Activated CD8-positive, alpha-beta memory T cell treated with anti-CD3 and anti-CD28 coated beads, Interleukin-2, amount 50 U/mL, for 1 hour (primary cell): ENCODE results near the gene NFE2L1.

Source experiments
- DNase-seq: peaks from one replicate; pipeline ENCODE4 v3.0.0-alpha.2; 2020; ENCODE audit errors: extremely low read depth

Gene NFE2L1

DNA sequence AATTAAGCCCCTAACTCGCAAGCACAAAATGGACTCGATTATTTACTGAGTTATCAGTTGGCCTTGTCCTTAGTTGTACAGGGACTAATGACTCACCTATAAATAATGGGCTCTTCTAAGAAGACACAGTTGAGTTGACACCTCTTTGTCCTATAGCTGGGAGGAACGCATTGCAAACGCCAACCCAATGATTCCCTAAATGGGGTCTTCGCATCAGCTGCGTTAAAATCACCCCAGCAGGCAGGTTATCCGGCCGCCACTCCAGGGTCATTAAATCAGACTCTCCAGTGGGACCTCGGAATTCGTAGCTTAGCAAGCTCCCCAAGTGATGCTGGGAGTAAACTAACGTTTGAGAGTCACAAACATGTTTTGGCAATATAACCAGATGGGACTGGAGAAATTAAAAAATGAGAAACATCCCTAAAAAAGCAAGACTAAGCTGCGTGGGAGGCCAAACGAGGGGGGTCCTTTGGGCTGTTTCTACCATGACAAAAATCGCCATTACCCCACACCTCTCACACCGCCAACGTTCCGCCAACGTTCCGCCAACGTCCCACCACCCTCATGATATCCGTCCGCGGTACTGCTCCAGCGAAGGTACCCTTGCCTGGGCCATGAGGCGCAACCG is 932 bp upstream of the NFE2L1 start:
- no peak for DNase-seq

GRCh38 chr17:48048384-48049126 is 396 bp downstream of the NFE2L1 start:
- DNase-seq = no peak

- DNase-seq = no peak
Measured at GRCh38 chr17:48051283-48051682, 3.1 kb downstream of the NFE2L1 start.

DNA sequence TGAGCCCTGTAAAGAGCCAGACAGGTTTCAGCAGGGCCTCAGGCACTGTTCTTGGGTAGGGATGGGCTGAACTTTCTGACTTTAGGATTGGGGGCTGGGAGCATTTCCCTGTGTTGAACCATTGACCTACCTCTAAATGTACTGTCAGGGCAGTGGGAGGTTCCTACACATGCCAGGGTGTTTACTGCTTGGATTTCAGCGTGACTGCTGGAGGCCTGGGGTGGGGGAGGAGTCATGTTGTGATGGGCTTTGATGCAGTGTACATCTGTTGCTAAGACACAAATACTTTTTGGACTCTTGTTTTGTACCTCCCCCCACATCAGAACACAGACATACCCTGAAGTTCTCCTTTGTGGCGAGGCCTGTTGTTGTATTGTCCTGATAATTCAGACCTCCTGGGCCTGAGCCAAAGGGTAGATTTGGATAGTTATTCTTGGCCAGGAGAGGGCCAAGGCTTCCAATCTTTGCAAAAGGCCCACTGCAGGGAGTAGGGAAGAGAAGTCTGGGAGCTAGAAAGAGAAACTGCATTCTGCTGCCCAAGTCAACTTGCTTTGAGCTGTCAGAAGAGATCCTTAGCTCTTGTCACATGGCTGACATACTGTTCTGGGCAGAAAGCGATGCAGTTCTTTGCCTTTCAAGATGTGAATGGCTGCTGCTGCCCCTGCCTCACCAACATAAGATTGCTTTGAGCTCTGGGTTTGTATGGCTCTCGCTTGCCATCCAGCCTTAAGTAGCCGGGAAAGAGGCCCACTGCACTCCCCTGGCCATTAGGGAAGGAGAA is 3.7 kb downstream of the NFE2L1 start:
- no peak for DNase-seq

GRCh38 chr17:48052956-48053757 is 5.0 kb downstream of the NFE2L1 start:
- DNase-seq = no peak

GRCh38 chr17:48053758-48054237 is 5.6 kb downstream of the NFE2L1 start:
- DNase-seq = no peak

DNA sequence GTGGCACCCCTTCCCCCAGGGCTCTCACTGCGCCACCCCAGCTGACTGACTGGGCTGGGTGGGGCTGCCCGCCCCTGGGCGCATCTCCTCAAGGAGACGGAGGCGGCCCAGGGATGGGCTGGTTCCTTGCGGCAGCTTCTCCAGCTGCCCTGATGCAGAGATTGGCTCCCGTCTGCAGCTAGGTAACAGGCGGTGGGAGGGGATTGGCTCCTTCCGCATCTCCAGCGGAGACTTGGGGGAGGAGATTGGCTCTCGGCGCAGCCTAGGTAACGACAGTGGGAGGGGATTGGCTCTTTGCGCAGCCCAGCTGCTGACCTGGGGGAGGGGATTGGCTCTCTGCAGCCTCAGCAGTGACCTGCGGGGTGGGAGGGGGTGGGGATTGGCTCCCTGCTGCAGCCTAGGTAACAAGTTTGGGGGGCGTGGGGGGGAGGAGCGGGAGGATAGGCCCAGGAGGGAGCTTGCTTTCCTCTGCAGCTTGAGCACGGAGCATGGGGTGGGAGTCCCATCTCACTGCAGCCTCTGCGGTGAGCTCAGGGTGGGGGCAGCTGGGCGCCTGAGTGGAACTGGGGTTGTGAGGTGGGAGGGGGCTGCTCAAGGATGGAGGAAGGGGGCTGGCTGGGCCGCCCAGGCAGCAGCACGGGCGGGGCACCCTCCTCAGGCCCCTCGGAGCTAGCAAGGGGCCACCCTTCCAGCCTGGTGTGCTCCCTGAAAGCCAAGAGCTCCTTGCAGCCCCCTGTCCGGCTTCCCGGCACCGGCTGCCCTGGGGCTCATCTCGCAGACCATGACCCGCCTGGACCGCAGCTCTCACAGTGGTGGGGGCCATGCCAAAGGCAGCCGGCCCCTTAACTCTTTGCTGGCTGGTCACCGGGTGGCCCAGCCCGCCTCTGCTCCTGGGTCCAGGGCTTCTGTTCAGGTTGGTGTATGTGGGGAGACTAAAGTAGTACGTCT is 6.4 kb downstream of the NFE2L1 start:
- no peak for DNase-seq

DNA sequence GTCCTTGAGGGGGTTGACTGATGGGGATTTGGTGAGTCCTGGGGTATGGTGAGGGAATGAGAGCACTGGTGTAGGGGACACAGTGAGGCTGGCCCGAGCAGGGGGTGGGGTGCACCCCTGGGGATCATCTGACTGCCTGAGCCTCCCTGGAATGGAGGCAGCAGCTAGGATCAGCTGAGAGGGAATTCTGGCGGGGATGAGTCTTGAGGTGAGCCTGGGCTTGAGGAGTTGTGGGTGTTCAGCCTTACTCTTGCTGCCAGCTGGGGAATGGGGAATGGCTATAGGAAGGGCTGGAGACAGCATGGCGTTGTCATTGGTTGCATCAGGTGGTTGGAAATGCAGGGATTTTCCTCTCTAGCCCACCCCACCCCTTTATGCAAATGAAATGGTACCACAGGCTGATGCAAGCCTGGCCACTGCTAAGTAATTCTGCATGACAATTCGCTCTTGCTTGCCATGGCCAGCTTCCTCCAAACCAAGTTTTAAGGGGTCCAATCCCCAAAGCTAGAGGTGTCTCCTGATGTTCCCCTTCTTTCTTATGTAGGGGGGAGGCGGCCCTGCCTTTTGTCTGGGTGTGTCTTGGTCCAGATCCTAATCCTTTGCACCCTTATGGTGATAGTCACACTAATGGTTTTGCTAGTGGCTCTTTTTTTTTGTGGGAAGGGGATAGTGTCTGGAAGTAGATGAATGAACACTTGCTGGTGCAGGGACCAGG is 7.5 kb downstream of the NFE2L1 start:
- DNase-seq = no peak

DNA sequence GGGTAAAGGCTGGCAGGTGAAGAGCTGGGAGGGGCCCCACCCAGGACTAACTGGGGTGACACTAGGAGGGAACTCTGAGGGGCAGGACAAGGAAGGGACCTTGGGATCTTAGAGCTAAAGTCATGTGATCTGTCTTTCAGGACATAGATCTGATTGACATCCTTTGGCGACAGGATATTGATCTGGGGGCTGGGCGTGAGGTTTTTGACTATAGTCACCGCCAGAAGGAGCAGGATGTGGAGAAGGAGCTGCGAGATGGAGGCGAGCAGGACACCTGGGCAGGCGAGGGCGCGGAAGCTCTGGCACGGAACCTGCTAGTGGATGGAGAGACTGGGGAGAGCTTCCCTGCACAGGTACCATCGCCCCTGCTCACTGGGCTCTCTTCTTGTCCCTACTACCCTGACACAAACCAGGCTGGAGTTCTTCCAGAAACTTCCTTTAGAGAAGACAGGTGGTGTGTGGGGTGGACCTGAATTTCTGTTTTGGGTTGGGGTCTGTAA is 8.1 kb downstream of the NFE2L1 start:
- no peak for DNase-seq

- DNase-seq = no peak
Measured at GRCh38 chr17:48056879-48057278, 8.7 kb downstream of the NFE2L1 start.

- no peak for DNase-seq
Measured at GRCh38 chr17:48057626-48058025, 9.5 kb downstream of the NFE2L1 start.

GRCh38 chr17:48058393-48059124 is 10.4 kb downstream of the NFE2L1 start:
- no peak for DNase-seq

DNA sequence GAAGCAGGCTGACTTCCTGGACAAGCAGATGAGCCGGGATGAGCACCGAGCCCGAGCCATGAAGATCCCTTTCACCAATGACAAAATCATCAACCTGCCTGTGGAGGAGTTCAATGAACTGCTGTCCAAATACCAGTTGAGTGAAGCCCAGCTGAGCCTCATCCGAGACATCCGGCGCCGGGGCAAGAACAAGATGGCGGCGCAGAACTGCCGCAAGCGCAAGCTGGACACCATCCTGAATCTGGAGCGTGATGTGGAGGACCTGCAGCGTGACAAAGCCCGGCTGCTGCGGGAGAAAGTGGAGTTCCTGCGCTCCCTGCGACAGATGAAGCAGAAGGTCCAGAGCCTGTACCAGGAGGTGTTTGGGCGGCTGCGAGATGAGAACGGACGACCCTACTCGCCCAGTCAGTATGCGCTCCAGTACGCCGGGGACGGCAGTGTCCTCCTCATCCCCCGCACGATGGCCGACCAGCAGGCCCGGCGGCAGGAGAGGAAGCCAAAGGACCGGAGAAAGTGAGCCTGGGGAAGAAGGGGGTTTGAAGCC is 11.0 kb downstream of the NFE2L1 start:
- no peak for DNase-seq

- no peak for DNase-seq
Measured at GRCh38 chr17:48060249-48060648, 12.1 kb downstream of the NFE2L1 start.

DNA sequence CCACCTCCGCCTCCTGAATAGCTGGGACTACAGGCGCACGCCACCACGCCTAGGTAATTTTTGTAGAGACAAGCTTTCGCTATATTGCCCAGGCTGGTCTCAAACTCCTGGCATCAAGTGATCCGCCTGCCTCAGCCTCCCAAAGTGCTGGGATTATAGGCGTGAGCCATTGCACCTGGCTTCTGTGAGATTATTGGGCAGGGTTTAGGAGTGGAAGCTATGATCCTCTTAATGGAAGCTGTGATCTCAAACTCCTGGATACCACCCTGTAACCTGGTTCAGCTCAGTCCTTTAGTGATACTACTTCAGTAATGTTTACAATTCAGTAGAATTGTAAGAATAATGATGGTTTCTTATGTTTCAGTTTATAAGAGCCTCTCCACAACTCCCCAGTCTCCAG is 14.1 kb downstream of the NFE2L1 start:
- no peak for DNase-seq

- no peak for DNase-seq
Measured at GRCh38 chr17:48064638-48065037, 16.5 kb downstream of the NFE2L1 start.

DNA sequence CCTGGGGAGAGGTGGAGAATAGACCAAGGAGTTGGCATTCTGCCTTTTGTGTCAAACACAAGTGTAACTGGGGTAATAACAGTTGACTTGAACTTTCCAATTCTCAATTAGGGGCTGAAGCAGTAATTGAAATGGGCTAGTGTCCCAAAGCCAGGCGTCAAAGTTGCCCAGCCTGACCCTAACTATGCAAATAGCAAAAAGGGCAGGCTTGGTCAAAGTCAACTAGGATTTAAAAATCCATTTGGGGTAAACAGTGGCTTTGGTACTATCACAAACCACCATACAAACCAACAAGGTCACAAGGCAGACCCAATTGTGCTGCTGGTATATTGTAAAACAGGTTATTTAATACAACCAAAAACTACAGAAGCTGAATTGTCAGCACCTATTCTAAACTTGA is 18.0 kb downstream of the NFE2L1 start:
- DNase-seq = no peak

DNA sequence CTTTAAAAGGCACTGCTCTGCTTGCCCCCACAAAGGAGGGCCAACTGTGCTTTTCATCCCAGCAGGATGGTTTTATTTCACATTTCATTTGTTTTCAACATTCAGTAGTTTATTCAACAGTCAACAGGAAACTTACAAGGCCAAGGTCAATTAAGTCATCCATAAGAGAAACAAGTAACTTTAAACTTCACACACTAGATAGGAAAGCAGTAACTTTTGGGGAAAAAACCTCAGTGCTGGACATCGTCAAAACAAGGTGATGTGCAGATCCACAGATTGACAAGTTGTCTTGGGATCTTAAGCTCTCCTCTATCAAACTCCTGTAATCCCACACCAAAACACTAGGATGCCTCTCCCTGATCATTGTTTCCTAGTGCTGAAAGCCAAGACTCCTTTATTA is 18.5 kb downstream of the NFE2L1 start:
- no peak for DNase-seq

DNA sequence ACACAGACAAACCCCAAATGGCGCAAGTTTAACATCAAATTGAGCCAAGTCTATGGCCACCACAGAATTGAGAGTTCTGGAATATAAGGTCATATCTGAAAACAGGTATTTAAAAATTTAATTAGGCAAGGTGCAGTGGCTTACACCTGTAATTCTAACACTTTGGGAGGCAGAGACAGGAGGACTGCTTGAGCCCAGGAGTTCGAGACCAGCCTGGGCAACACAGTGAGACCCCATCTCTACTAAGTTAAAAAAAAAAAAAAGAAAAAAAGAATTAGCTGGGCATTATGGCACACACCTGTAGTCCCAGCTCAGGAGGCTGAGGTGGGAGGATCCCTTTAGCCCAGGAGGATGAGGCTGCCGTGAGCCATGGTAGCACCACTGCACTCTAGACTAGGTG is 19.1 kb downstream of the NFE2L1 start:
- no peak for DNase-seq
